Measurements from ENCODE around the gene PROX2.

DNA sequence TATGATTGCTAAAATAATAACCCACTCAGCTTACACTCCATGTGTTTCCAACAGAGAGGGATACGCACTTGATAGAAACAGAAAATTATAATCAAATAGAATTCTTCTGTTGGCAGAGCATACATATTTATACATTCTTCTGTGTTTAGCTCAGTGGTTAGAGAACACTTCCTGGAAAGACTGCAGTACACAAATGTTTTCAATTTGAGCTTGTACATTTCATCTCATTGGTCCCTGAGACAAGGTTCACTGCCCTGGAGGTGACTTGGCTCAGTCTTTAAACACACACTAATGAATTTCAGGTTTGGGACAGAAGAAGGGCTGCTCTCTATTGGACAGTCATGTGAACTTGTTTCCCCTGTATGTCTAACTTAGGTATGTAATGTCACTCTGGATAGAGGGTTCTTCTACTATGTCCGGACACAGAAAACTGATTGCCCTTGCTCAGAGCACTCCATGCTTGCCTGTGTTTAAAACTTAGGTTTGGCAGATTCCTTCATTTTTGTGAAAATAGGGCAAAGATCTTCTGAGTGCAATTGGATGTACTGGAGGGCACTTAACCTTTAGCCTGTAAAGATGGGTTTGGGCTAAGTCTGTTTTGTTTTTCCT lies 22.9 kb downstream of the PROX2 start:
- TF ChIP-seq, protein P1, sequence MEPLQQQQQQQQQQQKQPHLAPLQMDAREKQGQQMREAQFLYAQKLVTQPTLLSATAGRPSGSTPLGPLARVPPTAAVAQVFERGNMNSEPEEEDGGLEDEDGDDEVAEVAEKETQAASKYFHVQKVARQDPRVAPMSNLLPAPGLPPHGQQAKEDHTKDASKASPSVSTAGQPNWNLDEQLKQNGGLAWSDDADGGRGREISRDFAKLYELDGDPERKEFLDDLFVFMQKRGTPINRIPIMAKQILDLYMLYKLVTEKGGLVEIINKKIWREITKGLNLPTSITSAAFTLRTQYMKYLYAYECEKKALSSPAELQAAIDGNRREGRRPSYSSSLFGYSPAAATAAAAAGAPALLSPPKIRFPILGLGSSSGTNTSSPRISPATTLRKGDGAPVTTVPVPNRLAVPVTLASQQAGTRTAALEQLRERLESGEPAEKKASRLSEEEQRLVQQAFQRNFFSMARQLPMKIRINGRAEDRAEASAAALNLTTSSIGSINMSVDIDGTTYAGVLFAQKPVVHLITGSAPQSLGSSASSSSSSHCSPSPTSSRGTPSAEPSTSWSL (CRISPR knock-in tag; IDR thresholded peaks at IDR 0.05; ENCODE audit: borderline replicate concordance): no peak
- TF ChIP-seq TBL1XR1 (IDR thresholded peaks at IDR 0.05; ENCODE audit: low read length in 2 of 2) (no peak), BMI1 (IDR thresholded peaks at IDR 0.05; ENCODE audit: low read length) (no peak), HDAC2 (IDR thresholded peaks at IDR 0.05) (no peak), RAD21 (CRISPR knock-in tag; conservative IDR thresholded peaks at IDR 0.05 in 1 of 2, IDR thresholded peaks at IDR 0.05 in 1 of 2) (no peak)
- TF ChIP-seq, protein P2, sequence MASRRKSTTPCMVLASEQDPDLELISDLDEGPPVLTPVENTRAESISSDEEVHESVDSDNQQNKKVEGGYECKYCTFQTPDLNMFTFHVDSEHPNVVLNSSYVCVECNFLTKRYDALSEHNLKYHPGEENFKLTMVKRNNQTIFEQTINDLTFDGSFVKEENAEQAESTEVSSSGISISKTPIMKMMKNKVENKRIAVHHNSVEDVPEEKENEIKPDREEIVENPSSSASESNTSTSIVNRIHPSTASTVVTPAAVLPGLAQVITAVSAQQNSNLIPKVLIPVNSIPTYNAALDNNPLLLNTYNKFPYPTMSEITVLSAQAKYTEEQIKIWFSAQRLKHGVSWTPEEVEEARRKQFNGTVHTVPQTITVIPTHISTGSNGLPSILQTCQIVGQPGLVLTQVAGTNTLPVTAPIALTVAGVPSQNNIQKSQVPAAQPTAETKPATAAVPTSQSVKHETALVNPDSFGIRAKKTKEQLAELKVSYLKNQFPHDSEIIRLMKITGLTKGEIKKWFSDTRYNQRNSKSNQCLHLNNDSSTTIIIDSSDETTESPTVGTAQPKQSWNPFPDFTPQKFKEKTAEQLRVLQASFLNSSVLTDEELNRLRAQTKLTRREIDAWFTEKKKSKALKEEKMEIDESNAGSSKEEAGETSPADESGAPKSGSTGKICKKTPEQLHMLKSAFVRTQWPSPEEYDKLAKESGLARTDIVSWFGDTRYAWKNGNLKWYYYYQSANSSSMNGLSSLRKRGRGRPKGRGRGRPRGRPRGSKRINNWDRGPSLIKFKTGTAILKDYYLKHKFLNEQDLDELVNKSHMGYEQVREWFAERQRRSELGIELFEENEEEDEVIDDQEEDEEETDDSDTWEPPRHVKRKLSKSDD (conservative IDR thresholded peaks at IDR 0.05; ENCODE audit: low read length): no peak
- TF ChIP-seq, protein P3, sequence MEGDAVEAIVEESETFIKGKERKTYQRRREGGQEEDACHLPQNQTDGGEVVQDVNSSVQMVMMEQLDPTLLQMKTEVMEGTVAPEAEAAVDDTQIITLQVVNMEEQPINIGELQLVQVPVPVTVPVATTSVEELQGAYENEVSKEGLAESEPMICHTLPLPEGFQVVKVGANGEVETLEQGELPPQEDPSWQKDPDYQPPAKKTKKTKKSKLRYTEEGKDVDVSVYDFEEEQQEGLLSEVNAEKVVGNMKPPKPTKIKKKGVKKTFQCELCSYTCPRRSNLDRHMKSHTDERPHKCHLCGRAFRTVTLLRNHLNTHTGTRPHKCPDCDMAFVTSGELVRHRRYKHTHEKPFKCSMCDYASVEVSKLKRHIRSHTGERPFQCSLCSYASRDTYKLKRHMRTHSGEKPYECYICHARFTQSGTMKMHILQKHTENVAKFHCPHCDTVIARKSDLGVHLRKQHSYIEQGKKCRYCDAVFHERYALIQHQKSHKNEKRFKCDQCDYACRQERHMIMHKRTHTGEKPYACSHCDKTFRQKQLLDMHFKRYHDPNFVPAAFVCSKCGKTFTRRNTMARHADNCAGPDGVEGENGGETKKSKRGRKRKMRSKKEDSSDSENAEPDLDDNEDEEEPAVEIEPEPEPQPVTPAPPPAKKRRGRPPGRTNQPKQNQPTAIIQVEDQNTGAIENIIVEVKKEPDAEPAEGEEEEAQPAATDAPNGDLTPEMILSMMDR (IDR thresholded peaks at IDR 0.05 in 2 of 3, conservative IDR thresholded peaks at IDR 0.05 in 1 of 3; ENCODE audit: insufficient read depth in 2 of 3, low read depth in 1 of 3, low read length in 3 of 3): no peak
